ENCODE data around the gene TMUB1.

The TMUB1 gene

GRCh38 chr7:151068069-151068773 is 15.1 kb downstream of the TMUB1 start:
- no peaks in the 10 kb centered on the region for H3K4me1 Mint-ChIP-seq (ENCODE audit: low read depth)
- no peaks in the 10 kb centered on the region for H3K9me3 Mint-ChIP-seq
- peaks cover 100% of the 10 kb centered on the region for H3K36me3 Mint-ChIP-seq (ENCODE audit: low read depth)
- intact Hi-C loops (cut with micrococcal nuclease) = no loop called here
- H3K27me3 Mint-ChIP-seq = no peaks in the 10 kb centered on the region
- H3K27ac Mint-ChIP-seq = no peak overlapping the region
- H3K4me3 Mint-ChIP-seq = no peak overlapping the region

DNA sequence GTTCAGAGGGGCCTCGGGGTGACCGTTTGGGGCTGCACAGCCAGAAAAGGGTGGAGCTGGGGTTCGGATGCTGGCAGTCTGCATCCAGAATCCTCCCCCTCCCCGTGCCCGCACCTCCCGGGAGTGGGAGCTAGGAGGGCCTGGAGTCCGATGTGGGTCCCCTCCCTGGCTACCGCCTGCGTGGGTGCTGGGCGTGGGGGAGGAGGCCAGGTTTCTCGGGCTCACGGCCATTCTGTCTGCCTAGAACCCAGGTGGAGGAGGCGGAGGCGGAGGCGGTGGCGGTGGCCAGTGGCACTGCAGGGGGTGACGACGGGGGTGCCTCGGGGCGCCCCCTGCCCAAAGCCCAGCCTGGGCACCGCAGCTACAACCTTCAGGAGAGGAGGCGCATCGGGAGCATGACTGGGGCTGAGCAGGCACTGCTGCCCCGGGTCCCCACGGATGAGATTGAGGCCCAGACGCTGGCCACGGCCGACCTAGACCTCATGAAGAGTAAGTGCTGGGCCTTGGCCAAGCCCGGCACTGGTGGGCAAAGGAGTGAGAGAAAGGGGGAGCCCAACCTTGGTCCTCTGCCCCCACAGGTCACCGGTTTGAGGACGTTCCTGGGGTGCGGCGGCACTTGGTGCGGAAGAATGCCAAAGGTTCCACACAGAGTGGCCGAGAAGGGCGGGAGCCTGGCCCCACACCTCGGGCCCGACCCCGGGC is 16.9 kb downstream of the TMUB1 start:
- Mint-ChIP-seq H3K27me3 (no peaks in the 10 kb centered on the region), H3K4me3 (no peak overlapping the region), H3K36me3 (ENCODE audit: low read depth) (peaks cover 100% of the 10 kb centered on the region), H3K27ac (no peak overlapping the region), H3K9me3 (no peaks in the 10 kb centered on the region), H3K4me1 (ENCODE audit: low read depth) (peaks cover 7% of the 10 kb centered on the region)
- intact Hi-C loops (cut with micrococcal nuclease) = no loop called here

DNA sequence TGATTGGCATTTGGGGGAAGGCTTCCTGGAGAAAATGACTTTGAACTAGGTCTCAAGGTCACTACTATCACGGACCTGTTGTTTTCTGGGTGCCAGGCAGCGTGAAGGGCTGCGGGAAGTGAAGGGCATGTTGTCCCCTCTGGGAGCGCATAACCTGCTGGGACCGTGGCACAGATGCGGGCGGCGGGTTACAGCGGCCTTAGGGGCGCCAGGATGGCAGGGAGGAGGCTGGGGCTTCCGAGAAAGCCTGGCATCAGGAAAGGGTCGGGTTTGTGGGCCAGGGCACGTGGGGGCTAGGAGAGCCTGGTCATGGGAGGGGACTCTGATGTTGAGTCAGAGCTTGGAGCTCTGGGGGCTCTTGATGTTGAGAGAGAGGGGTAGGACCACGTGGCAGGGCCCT is 17.8 kb downstream of the TMUB1 start:
- H3K36me3 Mint-ChIP-seq (ENCODE audit: low read depth) = peaks cover 95% of the 10 kb centered on the region
- H3K27me3 Mint-ChIP-seq = no peaks in the 10 kb centered on the region
- no peak overlapping the region for H3K4me3 Mint-ChIP-seq
- H3K27ac Mint-ChIP-seq = no peak overlapping the region
- H3K9me3 Mint-ChIP-seq = no peaks in the 10 kb centered on the region
- intact Hi-C loops (cut with micrococcal nuclease) = no loop called here
- H3K4me1 Mint-ChIP-seq (ENCODE audit: low read depth) = peaks cover 16% of the 10 kb centered on the region

DNA sequence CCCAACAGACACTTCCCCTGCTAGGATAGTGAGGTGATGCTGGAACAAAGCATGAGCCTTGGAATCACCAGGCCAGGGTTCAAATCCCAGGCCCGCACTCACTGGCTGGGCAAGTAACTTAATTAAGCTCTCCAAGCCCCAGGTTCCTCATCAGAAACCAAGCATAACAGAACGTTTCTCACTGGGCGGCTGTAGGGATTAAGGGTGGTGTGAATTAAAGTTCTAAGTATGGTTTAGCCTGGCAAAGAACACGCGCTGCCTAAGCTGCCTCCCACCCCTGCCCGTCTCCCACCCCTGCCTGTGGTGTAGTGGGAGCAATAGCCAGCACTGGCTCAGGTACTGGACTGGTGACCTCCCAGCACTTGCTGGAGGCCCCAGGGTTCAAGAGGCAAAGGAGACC is 18.3 kb downstream of the TMUB1 start:
- intact Hi-C loops (cut with micrococcal nuclease) = no loop called here
- Mint-ChIP-seq H3K27ac (no peak overlapping the region), H3K9me3 (no peaks in the 10 kb centered on the region), H3K36me3 (ENCODE audit: low read depth) (peaks cover 93% of the 10 kb centered on the region), H3K4me1 (ENCODE audit: low read depth) (peaks cover 22% of the 10 kb centered on the region), H3K27me3 (no peaks in the 10 kb centered on the region), H3K4me3 (no peak overlapping the region)

- H3K9me3 Mint-ChIP-seq = no peaks in the 10 kb centered on the region
- H3K4me3 Mint-ChIP-seq = no peak overlapping the region
- H3K4me1 Mint-ChIP-seq (ENCODE audit: low read depth) = peaks cover 24% of the 10 kb centered on the region
- H3K27me3 Mint-ChIP-seq = no peaks in the 10 kb centered on the region
- H3K36me3 Mint-ChIP-seq (ENCODE audit: low read depth) = peaks cover 93% of the 10 kb centered on the region
- intact Hi-C loops (cut with micrococcal nuclease) = no loop called here
- no peak overlapping the region for H3K27ac Mint-ChIP-seq
These were observed 18.8 kb downstream of the TMUB1 start for GRCh38 chr7:151064454-151064853.

DNA sequence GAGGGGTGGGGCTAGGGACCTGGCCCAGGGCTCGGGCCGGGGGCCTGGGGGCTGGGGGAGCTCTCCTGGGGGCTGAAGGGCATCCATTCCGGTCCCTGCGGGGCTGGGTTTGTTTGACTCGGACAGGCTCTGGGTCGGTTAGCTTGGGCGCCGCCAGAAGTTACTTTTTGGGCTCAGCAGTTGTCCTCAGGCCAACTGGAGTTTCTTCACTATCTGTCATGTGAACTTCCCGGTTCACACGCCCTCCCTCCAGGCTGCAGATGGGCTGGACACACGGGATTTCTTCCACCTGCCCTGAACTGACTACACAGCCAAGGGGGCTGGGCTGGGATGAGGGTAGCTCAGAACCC is 20.1 kb downstream of the TMUB1 start:
- intact Hi-C loops (cut with micrococcal nuclease) = no loop called here
- no peak overlapping the region for H3K4me3 Mint-ChIP-seq
- no peaks in the 10 kb centered on the region for H3K27me3 Mint-ChIP-seq

GRCh38 chr7:151062399-151063211 is 20.7 kb downstream of the TMUB1 start:
- Mint-ChIP-seq H3K4me1 (ENCODE audit: low read depth) (peaks cover 37% of the 10 kb centered on the region), H3K36me3 (ENCODE audit: low read depth) (peaks cover 79% of the 10 kb centered on the region), H3K4me3 (no peak overlapping the region), H3K27ac (no peak overlapping the region), H3K9me3 (no peaks in the 10 kb centered on the region), H3K27me3 (no peaks in the 10 kb centered on the region)
- intact Hi-C loops (cut with micrococcal nuclease) = no loop called here

More for the DNA sequence above, 20.1 kb downstream of the TMUB1 start:
- H3K36me3 Mint-ChIP-seq (ENCODE audit: low read depth) = peaks cover 84% of the 10 kb centered on the region
- H3K9me3 Mint-ChIP-seq = no peaks in the 10 kb centered on the region
- H3K4me1 Mint-ChIP-seq (ENCODE audit: low read depth) = peaks cover 36% of the 10 kb centered on the region
- H3K27ac Mint-ChIP-seq = no peak overlapping the region

- peaks cover 79% of the 10 kb centered on the region for H3K36me3 Mint-ChIP-seq (ENCODE audit: low read depth)
- peak overlapping the region; percentile 92 for H3K27ac Mint-ChIP-seq
- intact Hi-C loops (cut with micrococcal nuclease) = no loop called here
- H3K9me3 Mint-ChIP-seq = no peaks in the 10 kb centered on the region
- H3K4me1 Mint-ChIP-seq (ENCODE audit: low read depth) = peaks cover 42% of the 10 kb centered on the region
- H3K4me3 Mint-ChIP-seq = no peak overlapping the region
- H3K27me3 Mint-ChIP-seq = no peaks in the 10 kb centered on the region
These were observed 21.2 kb downstream of the TMUB1 start for GRCh38 chr7:151062111-151062398.

- peak overlapping the region; percentile 91 for H3K4me3 Mint-ChIP-seq
- peaks cover 48% of the 10 kb centered on the region for H3K4me1 Mint-ChIP-seq (ENCODE audit: low read depth)
- intact Hi-C loops (cut with micrococcal nuclease) = no loop called here
These were observed 21.8 kb downstream of the TMUB1 start for GRCh38 chr7:151061213-151062110.

GRCh38 chr7:151060416-151061212 is 22.7 kb downstream of the TMUB1 start:
- Mint-ChIP-seq H3K27ac (peak overlapping the region; percentile 92), H3K4me3 (peak overlapping the region; percentile 91), H3K27me3 (no peaks in the 10 kb centered on the region), H3K4me1 (ENCODE audit: low read depth) (peaks cover 52% of the 10 kb centered on the region), H3K36me3 (ENCODE audit: low read depth) (peaks cover 68% of the 10 kb centered on the region), H3K9me3 (no peaks in the 10 kb centered on the region)
- intact Hi-C loops (cut with micrococcal nuclease) = no loop called here

More at GRCh38 chr7:151061213-151062110, 21.8 kb downstream of the TMUB1 start:
- H3K27ac Mint-ChIP-seq = peak overlapping the region; percentile 92
- H3K36me3 Mint-ChIP-seq (ENCODE audit: low read depth) = peaks cover 74% of the 10 kb centered on the region
- H3K9me3 Mint-ChIP-seq = no peaks in the 10 kb centered on the region
- no peaks in the 10 kb centered on the region for H3K27me3 Mint-ChIP-seq

DNA sequence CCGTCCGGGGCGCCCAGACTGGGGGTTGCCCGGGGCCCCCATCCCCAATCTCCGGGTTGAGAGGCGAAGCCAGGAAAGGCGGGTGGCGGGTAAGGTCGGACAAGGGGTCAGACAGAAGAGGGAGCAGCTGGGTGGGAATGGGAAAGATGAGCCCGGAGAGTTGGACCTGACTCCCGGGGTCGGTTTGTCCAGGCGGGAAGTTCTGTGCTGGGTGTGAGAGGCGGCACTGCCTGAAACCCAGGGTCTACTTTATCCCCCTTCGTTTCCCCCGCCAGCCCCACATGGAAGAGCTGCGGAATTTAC is 23.2 kb downstream of the TMUB1 start:
- Mint-ChIP-seq H3K9me3 (no peaks in the 10 kb centered on the region), H3K27me3 (no peaks in the 10 kb centered on the region), H3K4me3 (peak overlapping the region; percentile 91), H3K36me3 (ENCODE audit: low read depth) (peaks cover 68% of the 10 kb centered on the region), H3K4me1 (ENCODE audit: low read depth) (peaks cover 52% of the 10 kb centered on the region), H3K27ac (peak overlapping the region; percentile 92)
- intact Hi-C loops (cut with micrococcal nuclease) = no loop called here

- no peaks in the 10 kb centered on the region for H3K27me3 Mint-ChIP-seq
- peak within 1 kb of the TSS; percentile 92 for H3K27ac Mint-ChIP-seq
- no peaks in the 10 kb centered on the region for H3K9me3 Mint-ChIP-seq
- intact Hi-C loops (cut with micrococcal nuclease) = loop anchor here (2.0 to 10.0 kb wide), 2 partner anchors 27 to 55 kb away; partner anchors contain the start of gene AGAP3
- H3K4me3 Mint-ChIP-seq = peak within 1 kb of the TSS; percentile 91
- H3K4me1 Mint-ChIP-seq (ENCODE audit: low read depth) = peaks cover 55% of the 10 kb centered on the region
- peaks cover 68% of the 10 kb centered on the region for H3K36me3 Mint-ChIP-seq (ENCODE audit: low read depth)
These were observed 23.8 kb downstream of the TMUB1 start, which contains the start of gene SLC4A2 for GRCh38 chr7:151059367-151060112. SLC4A2 (plus strand) TSS chr7:151059589; CDS start chr7:151061988, 2,399 bp downstream.
